GM12878 (cell line): ENCODE results near the gene KCNE4. TPM values are rescaled to one million over a fixed set of nuclear protein-coding genes. Genes with fewer than 3 reads are reported as not detected.

Experiments used
- ATAC-seq: fragments of 200-7000 bp; cut with Tn5 transposase; 3 replicates; pipeline ENCODE4 v1.9.1; 2020; ENCODE audit warnings: mild to moderate bottlenecking, moderate library complexity
- BruUV-seq: library from RNA; stranded (reverse); fragments of 400-500 nt; replicated peaks from 2 replicates; lab custom pipeline; 2021; lab: Mats Ljungman, UMichigan
- CTCF ChIA-PET: fragments of 300-600 bp; sonication (Branson Sonifier 250); formaldehyde crosslinking; extraction: SDS; loops from one replicate; lab custom pipeline; 2021; ENCODE audit warnings: inconsistent platforms; lab: Yijun Ruan, JAX
- POLR2A ChIA-PET: fragments of 350-600 bp; formaldehyde crosslinking; extraction: SDS; loops from one replicate; lab custom pipeline; 2021; ENCODE audit warnings: inconsistent platforms; lab: Charles Lee
- RAD21 ChIA-PET: fragments of 300-600 bp; sonication (Branson Sonifier 250); formaldehyde crosslinking; loops from one replicate; lab custom pipeline; 2023; ENCODE audit warnings: antibody characterized with exemption; ENCODE audit not compliant: unreplicated experiment; lab: Charles Lee
- SMC1A ChIA-PET: fragments of 300-600 bp; sonication (Branson Sonifier 250); formaldehyde crosslinking; loops from one replicate; lab custom pipeline; 2023; ENCODE audit not compliant: unreplicated experiment, uncharacterized antibody; lab: Charles Lee
- DNase-seq: peaks from one replicate; pipeline ENCODE4 v3.0.0-alpha.2; 2011; ENCODE audit warnings: low read depth, low spot score
- FAIRE-seq: peaks from 3 replicates; lab custom pipeline; 2011; peaks lifted over from hg19 to GRCh38; lab: Jason Lieb, UNC
- H2AFZ ChIP-seq: 2 replicates; pipeline ENCODE4 v1.6.0; 2011; ENCODE audit warnings: low read depth, low read length, control low read depth; ENCODE audit not compliant: control insufficient read depth
- H3K27ac ChIP-seq: 2 replicates; pipeline ENCODE4 v1.5.1; 2011; ENCODE audit warnings: control low read depth; ENCODE audit not compliant: control insufficient read depth, insufficient read depth
- H3K27me3 ChIP-seq, 2 experiments: replicated peaks in 1 of 2; 2 replicates each; pipeline versions ENCODE4 v1.6.0 to v1.6.1; 2011; ENCODE audit warnings: low read length in 1 of 2; ENCODE audit not compliant: control insufficient read depth in 2 of 2, insufficient read depth in 2 of 2
- H3K36me3 ChIP-seq, 2 experiments: 2 replicates each; pipeline ENCODE4 v1.5.1; 2011; ENCODE audit warnings: low read length in 1 of 2; ENCODE audit not compliant: control insufficient read depth in 2 of 2, insufficient read depth in 2 of 2
- H3K4me1 ChIP-seq: 2 replicates; pipeline ENCODE4 v1.6.1; 2011; ENCODE audit warnings: mild to moderate bottlenecking, low read length, moderate library complexity, mixed read lengths; ENCODE audit not compliant: control insufficient read depth, insufficient read depth
- H3K4me2 ChIP-seq: 2 replicates; pipeline ENCODE4 v1.6.0; 2011; ENCODE audit warnings: control low read depth; ENCODE audit not compliant: control insufficient read depth, insufficient read depth
- H3K4me3 ChIP-seq: fragments of 200-600 bp; sonication (generic); 2 replicates; pipeline ENCODE4 v1.5.1; 2016
- H3K79me2 ChIP-seq: 2 replicates; pipeline ENCODE4 v1.6.0; 2011; ENCODE audit warnings: low read length; ENCODE audit not compliant: control insufficient read depth, insufficient read depth
- H3K9ac ChIP-seq: 2 replicates; pipeline ENCODE4 v1.8.0; 2011; ENCODE audit warnings: low read length, control low read depth, mixed read lengths; ENCODE audit not compliant: control insufficient read depth, insufficient read depth
- H3K9me3 ChIP-seq: replicated peaks from 3 replicates; pipeline ENCODE4 v1.5.1; 2011; ENCODE audit warnings: mild to moderate bottlenecking, low read length; ENCODE audit not compliant: control insufficient read depth, insufficient read depth
- H4K20me1 ChIP-seq: 2 replicates; pipeline ENCODE4 v1.6.0; 2011; ENCODE audit not compliant: control insufficient read depth, insufficient read depth
- CEBPZ ChIP-seq: fragments of 150-350 bp; IDR thresholded peaks from 2 replicates; pipeline ENCODE4 v1.6.1; 2016; ENCODE audit warnings: low read depth, low read length
- CTCF ChIP-seq, 3 experiments: IDR thresholded peaks in 2 of 3; conservative IDR thresholded peaks in 1 of 3; 2 replicates each; pipeline ENCODE4 v1.5.1; 2011; ENCODE audit warnings: low read depth in 3 of 3, low read length in 3 of 3, mild to moderate bottlenecking in 3 of 3, control low read depth in 2 of 3, moderate library complexity in 2 of 3, inconsistent platforms in 1 of 3, mixed read lengths in 1 of 3; ENCODE audit not compliant: control insufficient read depth in 2 of 3, insufficient read depth in 1 of 3; ENCODE audit errors: extremely low read depth in 1 of 3
- EP300 ChIP-seq, 2 experiments: fragments of 150-350 bp in 1 of 2; IDR thresholded peaks; 2 replicates each; pipeline ENCODE4 v1.6.1; 2011 to 2012; ENCODE audit warnings: low read depth in 2 of 2, low read length in 2 of 2, borderline replicate concordance in 1 of 2, improper control_type of control experiment in 1 of 2, inconsistent platforms in 1 of 2; ENCODE audit not compliant: control insufficient read depth in 1 of 2
- FOS ChIP-seq: IDR thresholded peaks from 3 replicates; pipeline ENCODE4 v1.6.1; 2011; ENCODE audit warnings: borderline replicate concordance; ENCODE audit not compliant: insufficient read length; ENCODE audit errors: extremely low read depth
- NR2C2 ChIP-seq: IDR thresholded peaks from 2 replicates; pipeline ENCODE4 v1.6.1; 2011; ENCODE audit warnings: borderline replicate concordance, low read depth; ENCODE audit not compliant: control insufficient read depth, insufficient read length
- POLR2A ChIP-seq: IDR thresholded peaks from 2 replicates; pipeline ENCODE4 v1.6.1; 2011; ENCODE audit warnings: low read depth, mild to moderate bottlenecking, low read length
- SKIL ChIP-seq: fragments of 450-650 bp; IDR thresholded peaks from 2 replicates; pipeline ENCODE4 v1.6.1; 2017; ENCODE audit warnings: mild to moderate bottlenecking, low read depth, inconsistent platforms; ENCODE audit not compliant: poor library complexity, severe bottlenecking
- WRNIP1 ChIP-seq: IDR thresholded peaks from 2 replicates; pipeline ENCODE4 v1.6.1; 2011; ENCODE audit warnings: low read depth, low read length, improper control_type of control experiment, borderline replicate concordance
- WGBS: methylation state at CpG from one replicate; pipeline ENCODE4 v1.1.6; 2016; ENCODE audit warnings: low lambda C conversion rate; ENCODE audit not compliant: insufficient replicate concordance, insufficient coverage; ENCODE audit errors: missing lambda C conversion rate; 5-methylcytosine and 5-hydroxymethylcytosine counted together
- in situ Hi-C: fragments of 300-500 bp; cut with MboI; formaldehyde crosslinking; loops from 9 replicates; pipeline ENCODE4 v1.14.3; 2018; ENCODE audit warnings: mixed read lengths
- intact Hi-C: fragments of 100-400 bp; cut with micrococcal nuclease; formaldehyde crosslinking; loops from one replicate; pipeline ENCODE4 v1.14.2; 2022; ENCODE audit not compliant: unreplicated experiment
- polyA plus RNA-seq, 11 experiments: library from polyadenylated mRNA; depleted of rRNA in 4 of 11; unstranded in 6 of 11; stranded (reverse) in 5 of 11; fragments of >200 nt; fragmentation: Nextera tagmentation in 4 of 11; fragmentation: Illumina TruSeq in 1 of 11; extraction: Ambion mirVana in 4 of 11; extraction: Trizol in 1 of 11; gene quantifications; 1 replicate in 1 of 11; 2 replicates in 10 of 11; pipeline versions ENCODE4 v1.2.1 to v1.2.3, GENCODE V29; 2011 to 2016; ENCODE audit warnings: inconsistent platforms in 2 of 11, missing spikeins in 2 of 11, low read depth in 1 of 11
- total RNA-seq, 4 experiments: library from RNA; depleted of rRNA in 3 of 4; stranded (reverse); fragments of >200 nt in 3 of 4; fragmentation: Illumina TruSeq in 1 of 4; extraction: Trizol in 1 of 4; gene quantifications; 2 replicates each; pipeline versions ENCODE4 v1.2.1 to v1.2.3, GENCODE V29; 2013 to 2021

KCNE4 gene
- total and polyA plus RNA-seq, 10 of the 15 experiments (the other 5 are each of a cell fraction or from before 2014, with no cell fraction given) = 0.30 TPM; not detected in 9

DNA sequence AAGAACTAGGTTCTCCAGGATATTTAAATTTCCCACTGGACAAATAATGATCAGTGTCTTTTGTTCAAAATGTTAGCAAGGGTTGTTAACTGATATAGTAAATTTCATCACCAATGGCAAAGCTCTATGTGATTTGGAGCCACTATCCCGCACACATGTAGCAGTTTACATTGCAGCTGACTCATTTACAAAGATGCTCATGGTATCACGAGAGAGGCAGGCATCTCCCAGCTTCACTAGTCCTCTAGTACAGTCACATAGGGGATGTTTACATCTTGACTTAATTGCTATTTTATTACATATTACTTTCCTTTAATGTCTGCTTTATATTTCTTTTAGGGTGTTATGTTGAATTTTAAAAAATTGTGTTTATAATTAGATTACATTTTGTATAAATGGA lies 30.7 kb downstream of the KCNE4 start:
- TF ChIP-seq CTCF (IDR thresholded peaks at IDR 0.05 in 2 of 3, conservative IDR thresholded peaks at IDR 0.05 in 1 of 3; ENCODE audit: control insufficient read depth in 2 of 3, extremely low read depth in 1 of 3, insufficient read depth in 1 of 3, low read depth in 3 of 3, low read length in 3 of 3) (no peak), EP300 (IDR thresholded peaks at IDR 0.05; ENCODE audit: borderline replicate concordance in 1 of 2, control insufficient read depth in 1 of 2, low read depth in 2 of 2, low read length in 2 of 2) (no peak), SKIL (no peak), POLR2A (no peak), NR2C2 (no peak), FOS (no peak), CEBPZ (no peak), WRNIP1 (no peak)
- Histone ChIP-seq H3K4me1 (no peaks in the 10 kb centered on the region), H3K9me3 (no peaks in the 10 kb centered on the region), H3K27ac (no peak overlapping the region), H3K36me3 (no peaks in the 10 kb centered on the region), H3K9ac (no peak overlapping the region), H4K20me1 (no peaks in the 10 kb centered on the region), H3K79me2 (no peaks in the 10 kb centered on the region), H3K27me3 (no peaks in the 10 kb centered on the region), H3K4me3 (no peak overlapping the region), H2AFZ (no peak overlapping the region), H3K4me2 (no peak overlapping the region)
- DNase-seq = no peak
- ATAC-seq = no peak
- no TSS peak for BruUV-seq
- RAD21 ChIA-PET = no interaction called here
- intact Hi-C loops (no loop called here), in situ Hi-C loops (no loop called here)
- 0% methylated on average over 2 of the region's 2 CpGs for WGBS
- CTCF ChIA-PET = no interaction called here
- POLR2A ChIA-PET = no interaction called here
- FAIRE-seq = no peak
- SMC1A ChIA-PET = no interaction called here
